Activated CD4-positive, alpha-beta memory T cell treated with anti-CD3 and anti-CD28 coated beads for 36 hours (primary cell): ENCODE results near the gene MAP2K3. TPM values are rescaled to one million over a fixed set of nuclear protein-coding genes. Genes with fewer than 3 reads are reported as not detected.
A peak's percentile ranks its signal among the peaks of the same experiment; 100 is the strongest.

Experiments used
- CTCF ChIA-PET: fragments of 350-600 bp; sonication (Branson Sonifier 250); formaldehyde crosslinking; loops from one replicate; lab custom pipeline; 2021; ENCODE audit warnings: antibody characterized with exemption, inconsistent platforms; lab: Charles Lee
- POLR2A ChIA-PET: fragments of 350-600 bp; sonication (Branson Sonifier 250); formaldehyde crosslinking; loops from one replicate; lab custom pipeline; 2021; ENCODE audit warnings: antibody characterized with exemption; lab: Charles Lee
- DNase-seq: peaks from one replicate; pipeline ENCODE4 v3.0.0-alpha.2; 2020
- H3K27ac Mint-ChIP-seq: one replicate; pipeline ENCODE4 v1.8.0; 2021; ENCODE audit warnings: mixed read lengths
- H3K27me3 Mint-ChIP-seq: one replicate; pipeline ENCODE4 v1.8.0; 2021; ENCODE audit warnings: mixed read lengths
- H3K36me3 Mint-ChIP-seq: one replicate; pipeline ENCODE4 v1.8.0; 2021; ENCODE audit warnings: mixed read lengths
- H3K4me1 Mint-ChIP-seq: one replicate; pipeline ENCODE4 v1.8.0; 2021; ENCODE audit warnings: low read depth, mixed read lengths
- H3K4me3 Mint-ChIP-seq: one replicate; pipeline ENCODE4 v1.8.0; 2021; ENCODE audit warnings: mild to moderate bottlenecking, mixed read lengths
- H3K9me3 Mint-ChIP-seq: one replicate; pipeline ENCODE4 v1.8.0; 2021; ENCODE audit warnings: mixed read lengths
- intact Hi-C: fragments of 100-400 bp; cut with micrococcal nuclease; formaldehyde crosslinking; loops from one replicate; pipeline ENCODE4 v1.15.1; 2023
- total RNA-seq, 2 experiments: library from RNA; stranded (reverse); gene quantifications; one replicate each; pipeline ENCODE4 v1.2.3, GENCODE V29; 2021

MAP2K3 gene
- total RNA-seq, 2 experiments from 2014 or later = 132 to 134 TPM

DNA sequence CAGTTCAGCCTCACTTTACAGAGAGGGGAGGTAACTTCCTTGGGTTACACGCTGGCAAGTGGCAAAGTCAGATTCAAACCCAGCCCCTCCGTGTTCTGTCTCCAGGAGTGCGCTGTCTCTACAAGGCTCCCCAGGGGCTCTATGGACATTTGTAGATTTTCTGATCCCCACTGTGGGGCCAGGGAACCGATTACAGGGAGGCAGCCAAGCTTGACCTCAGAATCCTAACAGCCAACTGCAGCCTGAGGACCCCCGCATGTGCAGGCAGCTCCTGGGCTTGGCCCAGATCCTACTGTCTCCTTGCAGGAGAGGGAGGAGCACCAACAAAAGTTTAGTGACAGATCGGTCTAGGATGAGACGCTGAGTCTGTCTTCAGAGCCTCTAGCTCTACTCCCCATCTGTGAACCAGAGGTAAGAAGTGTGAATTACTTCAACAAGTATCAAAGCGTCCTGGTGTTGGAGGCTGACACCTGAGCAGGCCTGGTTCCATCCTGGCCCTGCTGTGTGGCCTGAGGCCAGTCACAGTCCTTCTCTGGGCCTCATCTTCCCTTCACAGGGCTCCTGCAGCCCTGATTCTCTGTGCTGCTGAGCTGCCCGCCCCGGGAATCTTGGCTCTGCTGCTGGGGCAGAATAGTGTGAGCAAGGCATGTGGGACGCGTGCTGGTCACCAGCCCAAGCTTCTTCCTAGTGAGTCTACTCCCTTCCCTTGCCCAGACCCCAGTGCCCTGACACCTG lies 22.1 kb upstream of the MAP2K3 start:
- ChIA-PET POLR2A (no interaction called here), CTCF (interaction anchor here (0.9 to 1.2 kb wide), 2 partner anchors 195 to 249 kb away, joined by 4 read pairs; no protein-coding TSS in a partner anchor)
- H3K4me3 Mint-ChIP-seq = no peak overlapping the region
- no peak for DNase-seq
- no peaks in the 10 kb centered on the region for H3K27me3 Mint-ChIP-seq
- no peaks in the 10 kb centered on the region for H3K36me3 Mint-ChIP-seq
- H3K27ac Mint-ChIP-seq = no peak overlapping the region
- intact Hi-C loops = no loop called here
- peaks cover 15% of the 10 kb centered on the region for H3K4me1 Mint-ChIP-seq
- H3K9me3 Mint-ChIP-seq = no peaks in the 10 kb centered on the region

GRCh38 chr17:21263376-21263775 lies 21.1 kb upstream of the MAP2K3 start:
- DNase-seq = peak; percentile 15
- Mint-ChIP-seq H3K27ac (no peak overlapping the region), H3K4me1 (peaks cover 21% of the 10 kb centered on the region), H3K4me3 (no peak overlapping the region), H3K9me3 (no peaks in the 10 kb centered on the region), H3K36me3 (no peaks in the 10 kb centered on the region), H3K27me3 (no peaks in the 10 kb centered on the region)
- ChIA-PET CTCF (interaction anchor here (0.9 to 1.6 kb wide), 3 partner anchors 13 to 248 kb away, joined by 3 to 5 read pairs (median 4); no protein-coding TSS in a partner anchor), POLR2A (no interaction called here)
- intact Hi-C loops = no loop called here

- intact Hi-C loops = no loop called here
- DNase-seq = no peak
- Mint-ChIP-seq H3K27me3 (no peaks in the 10 kb centered on the region), H3K27ac (peak overlapping the region; percentile 66), H3K4me1 (peaks cover 15% of the 10 kb centered on the region), H3K9me3 (no peaks in the 10 kb centered on the region), H3K36me3 (no peaks in the 10 kb centered on the region), H3K4me3 (no peak overlapping the region)
- ChIA-PET CTCF (interaction anchor here (0.7 to 2.3 kb wide), 3 partner anchors 12 to 30 kb away, joined by 3 to 7 read pairs (median 5); no protein-coding TSS in a partner anchor), POLR2A (no interaction called here)
These were observed 15.8 kb upstream of the MAP2K3 start for GRCh38 chr17:21268596-21269188.

- no peaks in the 10 kb centered on the region for H3K36me3 Mint-ChIP-seq
These were observed 15.1 kb upstream of the MAP2K3 start for GRCh38 chr17:21269394-21269793.

DNA sequence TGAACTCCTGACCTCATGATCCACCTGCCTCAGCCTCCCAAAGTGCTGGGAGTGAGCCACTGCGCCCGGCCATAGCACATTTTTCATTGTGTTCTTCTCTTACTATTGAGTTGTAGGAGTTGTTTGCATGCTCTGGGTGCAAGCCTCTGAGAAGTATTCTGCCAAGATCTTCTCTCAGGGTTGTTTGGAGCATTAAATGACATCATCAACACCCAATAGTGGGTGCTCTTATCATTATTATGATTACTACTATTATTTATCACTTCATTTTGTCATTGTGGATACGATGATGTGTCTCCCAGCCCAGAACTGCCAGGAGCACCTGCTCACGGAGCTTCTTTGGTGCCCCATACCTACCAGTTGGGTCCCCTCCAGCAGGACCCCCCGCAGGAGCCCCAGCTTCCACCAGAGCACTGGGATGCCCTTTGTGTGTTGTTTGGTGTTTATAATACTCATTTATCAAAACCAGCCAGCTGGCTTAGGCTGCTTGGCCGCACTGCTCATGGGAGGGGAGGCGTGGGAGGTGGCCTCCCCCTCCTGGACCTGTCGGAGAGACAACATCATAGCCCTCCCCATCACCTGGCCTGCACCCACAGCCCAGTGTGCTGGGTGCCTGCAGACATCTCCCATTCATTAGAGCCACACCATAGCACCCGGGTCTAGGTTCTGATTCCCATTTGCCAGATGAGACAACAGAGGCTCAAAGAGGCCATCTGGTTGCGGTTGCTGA lies 12.9 kb upstream of the MAP2K3 start:
- peaks cover 24% of the 10 kb centered on the region for H3K4me1 Mint-ChIP-seq
- ChIA-PET POLR2A (no interaction called here), CTCF (no interaction called here)
- intact Hi-C loops = no loop called here
- DNase-seq = no peak
- no peak overlapping the region for H3K4me3 Mint-ChIP-seq
- H3K27ac Mint-ChIP-seq = peak overlapping the region; percentile 23
- H3K9me3 Mint-ChIP-seq = no peaks in the 10 kb centered on the region
- no peaks in the 10 kb centered on the region for H3K27me3 Mint-ChIP-seq
- H3K36me3 Mint-ChIP-seq = no peaks in the 10 kb centered on the region

More at GRCh38 chr17:21269394-21269793, 15.1 kb upstream of the MAP2K3 start:
- intact Hi-C loops = no loop called here
- H3K4me3 Mint-ChIP-seq = no peak overlapping the region
- H3K4me1 Mint-ChIP-seq = peaks cover 15% of the 10 kb centered on the region
- peak overlapping the region; percentile 66 for H3K27ac Mint-ChIP-seq
- ChIA-PET CTCF (interaction anchor here (2.3 kb wide), 1 partner anchor 11 kb away, joined by 7 read pairs; no protein-coding TSS in a partner anchor), POLR2A (no interaction called here)
- H3K27me3 Mint-ChIP-seq = no peaks in the 10 kb centered on the region
- DNase-seq = no peak
- no peaks in the 10 kb centered on the region for H3K9me3 Mint-ChIP-seq

GRCh38 chr17:21272250-21272649 lies 12.3 kb upstream of the MAP2K3 start:
- CTCF ChIA-PET = no interaction called here
- Mint-ChIP-seq H3K27ac (no peak overlapping the region), H3K9me3 (no peaks in the 10 kb centered on the region), H3K4me1 (peaks cover 28% of the 10 kb centered on the region), H3K27me3 (no peaks in the 10 kb centered on the region), H3K4me3 (no peak overlapping the region), H3K36me3 (no peaks in the 10 kb centered on the region)
- POLR2A ChIA-PET = no interaction called here
- intact Hi-C loops = no loop called here
- no peak for DNase-seq

GRCh38 chr17:21272881-21273792 lies 11.4 kb upstream of the MAP2K3 start:
- Mint-ChIP-seq H3K4me3 (no peak overlapping the region), H3K27ac (peak overlapping the region; percentile 10), H3K4me1 (peaks cover 26% of the 10 kb centered on the region), H3K9me3 (no peaks in the 10 kb centered on the region), H3K36me3 (no peaks in the 10 kb centered on the region), H3K27me3 (no peaks in the 10 kb centered on the region)
- ChIA-PET POLR2A (no interaction called here), CTCF (no interaction called here)
- no peak for DNase-seq
- intact Hi-C loops = no loop called here

- peak overlapping the region; percentile 90 for H3K4me3 Mint-ChIP-seq
- ChIA-PET CTCF (interaction anchor here (0.5 to 3.8 kb wide), 6 partner anchors 12 to 232 kb away, joined by 3 to 28 read pairs (median 4); partner anchors contain the start of gene USP22), POLR2A (interaction anchor here (1.5 to 2.9 kb wide), 3 partner anchors 12 to 277 kb away, joined by 3 to 27 read pairs (median 5); partner anchors contain the start of gene TMEM11)
- H3K9me3 Mint-ChIP-seq = no peaks in the 10 kb centered on the region
- no peaks in the 10 kb centered on the region for H3K36me3 Mint-ChIP-seq
- no peaks in the 10 kb centered on the region for H3K27me3 Mint-ChIP-seq
- no peak overlapping the region for H3K27ac Mint-ChIP-seq
- no peak for DNase-seq
- peaks cover 40% of the 10 kb centered on the region for H3K4me1 Mint-ChIP-seq
- intact Hi-C loops = loop anchor here (1.0 kb wide), 2 partner anchors 9 to 149 kb away; partner anchors contain the start of genes DHRS7B and MAP2K3
These were observed 9.4 kb upstream of the MAP2K3 start for GRCh38 chr17:21275047-21275578.

- ChIA-PET CTCF (interaction anchor here (0.5 to 3.8 kb wide), 9 partner anchors 11 to 237 kb away, joined by 3 to 28 read pairs (median 4); partner anchors contain the start of gene USP22), POLR2A (interaction anchor here (1.5 to 2.9 kb wide), 3 partner anchors 11 to 276 kb away, joined by 3 to 27 read pairs (median 5); partner anchors contain the start of gene TMEM11)
- DNase-seq = peak; percentile 96
- H3K4me1 Mint-ChIP-seq = peaks cover 45% of the 10 kb centered on the region
- H3K27ac Mint-ChIP-seq = peak overlapping the region; percentile 82
- no peaks in the 10 kb centered on the region for H3K27me3 Mint-ChIP-seq
- no peaks in the 10 kb centered on the region for H3K36me3 Mint-ChIP-seq
- H3K4me3 Mint-ChIP-seq = peak overlapping the region; percentile 90
- no peaks in the 10 kb centered on the region for H3K9me3 Mint-ChIP-seq
- intact Hi-C loops = loop anchor here (1.0 kb wide), 2 partner anchors 9 to 149 kb away; partner anchors contain the start of genes DHRS7B and MAP2K3
These were observed 8.8 kb upstream of the MAP2K3 start for GRCh38 chr17:21275579-21276263.

DNA sequence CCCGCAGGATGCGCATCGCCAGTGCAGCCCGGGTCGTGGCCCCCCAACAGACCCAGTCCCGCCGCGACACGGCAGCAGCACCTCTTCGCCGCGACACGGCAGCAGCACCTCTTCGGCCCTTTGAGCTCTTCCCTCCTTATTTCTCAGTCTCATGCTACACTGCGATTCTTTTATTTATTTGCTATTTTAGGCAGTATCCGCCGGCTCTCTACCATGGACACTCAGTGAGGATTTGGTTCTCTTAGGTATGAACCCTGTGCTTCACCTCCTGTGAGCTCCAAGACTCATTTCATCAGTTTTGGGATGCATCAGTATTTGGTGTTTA lies 8.3 kb upstream of the MAP2K3 start:
- Mint-ChIP-seq H3K27me3 (no peaks in the 10 kb centered on the region), H3K27ac (peak overlapping the region; percentile 82), H3K9me3 (no peaks in the 10 kb centered on the region), H3K36me3 (no peaks in the 10 kb centered on the region), H3K4me3 (peak overlapping the region; percentile 90), H3K4me1 (peaks cover 45% of the 10 kb centered on the region)
- CTCF ChIA-PET = interaction anchor here (1.0 to 3.8 kb wide), 8 partner anchors 11 to 236 kb away, joined by 3 to 28 read pairs (median 4); partner anchors contain the start of gene USP22
- no peak for DNase-seq
- POLR2A ChIA-PET = interaction anchor here (1.5 to 2.9 kb wide), 3 partner anchors 11 to 275 kb away, joined by 3 to 27 read pairs (median 5); partner anchors contain the start of gene TMEM11
- intact Hi-C loops = no loop called here
